ENCODE results near the gene DLK2. TPM values are rescaled to one million over a fixed set of nuclear protein-coding genes. Genes with fewer than 3 reads are reported as not detected.

DLK2 gene
- total RNA-seq, 4 donors from 2014 or later: 0.20 TPM; not detected in 3

DNA sequence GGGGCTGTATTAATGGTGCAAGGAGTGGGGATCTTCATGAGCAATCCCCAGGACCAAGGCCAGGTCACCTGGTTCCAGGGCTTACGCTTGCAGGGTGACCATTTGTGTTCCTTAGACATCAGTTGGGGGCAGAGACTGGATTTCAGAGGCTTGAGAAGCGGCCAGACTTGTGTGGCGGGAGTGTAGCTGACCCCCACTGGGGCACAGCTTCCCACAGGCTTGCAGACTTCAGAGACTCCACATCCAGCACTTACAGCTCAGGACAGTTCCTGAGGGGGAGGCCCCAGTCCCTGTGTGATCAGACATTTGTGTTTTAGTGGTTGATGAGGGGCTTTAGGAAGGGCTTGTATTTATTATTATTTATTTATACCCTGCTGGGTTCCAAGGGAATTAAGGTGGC lies 37.3 kb upstream of the DLK2 start:
- Histone ChIP-seq H3K27ac (no peak overlapping the region), H3K27me3 (no peaks in the 10 kb centered on the region), H3K9me3 (no peaks in the 10 kb centered on the region), H3K4me3 (peak overlapping the region; percentile 24 to 45 (median 35)), H3K36me3 (peaks cover 0 to under 1% of the 10 kb centered on the region in 2 donors), H3K4me1 (peaks cover 12 to 25% of the 10 kb centered on the region in 2 donors)
- in situ Hi-C loops (cut with MboI; ENCODE audit: low sequenced_read_pairs in 4 of 4): no loop called here
- intact Hi-C loops (cut with DNase I; ENCODE audit: low total_unique reads): loop anchor here (1.0 kb wide), 1 partner anchor 15 kb away; the partner anchor contains the start of gene TJAP1
- TF ChIP-seq POLR2A (IDR thresholded peaks at IDR 0.05): no peak
- ATAC-seq (peak; percentile 68 to 83), DNase-seq (peak in 1 of 2 donors; percentile 35)

DNA sequence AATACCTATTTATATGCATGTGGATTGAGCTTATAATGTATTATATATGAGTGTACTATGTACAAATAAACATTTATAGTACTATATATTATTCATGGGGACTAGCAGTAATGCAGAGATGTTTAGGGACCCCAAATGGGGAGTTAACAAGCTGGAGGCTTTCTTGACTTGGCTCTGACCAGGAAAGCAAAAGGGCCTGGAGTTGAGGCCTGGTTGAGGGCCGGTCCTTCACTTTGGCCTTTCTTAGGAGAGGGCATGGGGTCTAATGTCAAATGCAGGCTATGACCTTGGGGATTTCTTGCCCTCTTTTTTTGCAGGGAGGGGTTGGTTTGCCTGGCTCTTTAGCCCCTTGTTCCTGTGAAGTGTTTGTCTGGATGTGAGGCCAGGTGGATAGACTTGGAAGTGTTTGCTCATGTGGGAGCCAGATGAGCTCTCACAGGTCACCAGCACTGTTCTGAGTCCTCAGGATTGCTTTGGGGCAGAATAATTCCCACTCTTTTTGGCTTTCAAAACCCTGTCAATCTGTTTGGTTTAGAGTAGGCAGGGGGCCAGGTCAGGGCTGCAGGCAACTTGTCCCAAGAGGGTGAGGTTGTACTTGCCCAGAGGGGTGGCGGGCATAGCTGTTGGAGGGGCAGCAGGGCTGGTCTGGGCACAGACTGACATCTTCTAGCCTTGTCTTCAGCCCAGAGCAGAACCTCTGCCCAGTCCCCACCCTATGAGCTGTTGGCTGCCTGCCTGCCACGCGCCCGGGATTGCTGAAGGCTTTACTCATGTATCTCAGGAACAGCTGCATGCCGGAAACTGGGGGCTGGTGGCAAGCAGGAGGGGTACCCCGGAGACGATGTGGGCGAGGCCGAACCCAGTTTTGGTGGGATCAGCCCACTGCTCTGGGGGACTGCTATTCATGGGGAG lies 36.7 kb upstream of the DLK2 start:
- Histone ChIP-seq H3K27ac (no peak overlapping the region), H3K9me3 (no peaks in the 10 kb centered on the region), H3K4me1 (peaks cover 12 to 18% of the 10 kb centered on the region in 2 donors), H3K36me3 (no peaks in the 10 kb centered on the region), H3K4me3 (peak overlapping the region; percentile 24 to 45 (median 35)), H3K27me3 (no peaks in the 10 kb centered on the region)
- intact Hi-C loops (cut with DNase I; ENCODE audit: low total_unique reads) (loop anchor here (1.0 kb wide), 1 partner anchor 15 kb away; the partner anchor contains the start of gene TJAP1), in situ Hi-C loops (cut with MboI; ENCODE audit: low sequenced_read_pairs in 4 of 4) (no loop called here)
- DNase-seq (peak; percentile 90 to 95), ATAC-seq (peak; percentile 90 to 91)
- no peak for TF ChIP-seq POLR2A (IDR thresholded peaks at IDR 0.05)
- TF ChIP-seq, protein P1, sequence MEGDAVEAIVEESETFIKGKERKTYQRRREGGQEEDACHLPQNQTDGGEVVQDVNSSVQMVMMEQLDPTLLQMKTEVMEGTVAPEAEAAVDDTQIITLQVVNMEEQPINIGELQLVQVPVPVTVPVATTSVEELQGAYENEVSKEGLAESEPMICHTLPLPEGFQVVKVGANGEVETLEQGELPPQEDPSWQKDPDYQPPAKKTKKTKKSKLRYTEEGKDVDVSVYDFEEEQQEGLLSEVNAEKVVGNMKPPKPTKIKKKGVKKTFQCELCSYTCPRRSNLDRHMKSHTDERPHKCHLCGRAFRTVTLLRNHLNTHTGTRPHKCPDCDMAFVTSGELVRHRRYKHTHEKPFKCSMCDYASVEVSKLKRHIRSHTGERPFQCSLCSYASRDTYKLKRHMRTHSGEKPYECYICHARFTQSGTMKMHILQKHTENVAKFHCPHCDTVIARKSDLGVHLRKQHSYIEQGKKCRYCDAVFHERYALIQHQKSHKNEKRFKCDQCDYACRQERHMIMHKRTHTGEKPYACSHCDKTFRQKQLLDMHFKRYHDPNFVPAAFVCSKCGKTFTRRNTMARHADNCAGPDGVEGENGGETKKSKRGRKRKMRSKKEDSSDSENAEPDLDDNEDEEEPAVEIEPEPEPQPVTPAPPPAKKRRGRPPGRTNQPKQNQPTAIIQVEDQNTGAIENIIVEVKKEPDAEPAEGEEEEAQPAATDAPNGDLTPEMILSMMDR (IDR thresholded peaks at IDR 0.05 in 4 of 5, conservative IDR thresholded peaks at IDR 0.05 in 1 of 5): no peak

DNA sequence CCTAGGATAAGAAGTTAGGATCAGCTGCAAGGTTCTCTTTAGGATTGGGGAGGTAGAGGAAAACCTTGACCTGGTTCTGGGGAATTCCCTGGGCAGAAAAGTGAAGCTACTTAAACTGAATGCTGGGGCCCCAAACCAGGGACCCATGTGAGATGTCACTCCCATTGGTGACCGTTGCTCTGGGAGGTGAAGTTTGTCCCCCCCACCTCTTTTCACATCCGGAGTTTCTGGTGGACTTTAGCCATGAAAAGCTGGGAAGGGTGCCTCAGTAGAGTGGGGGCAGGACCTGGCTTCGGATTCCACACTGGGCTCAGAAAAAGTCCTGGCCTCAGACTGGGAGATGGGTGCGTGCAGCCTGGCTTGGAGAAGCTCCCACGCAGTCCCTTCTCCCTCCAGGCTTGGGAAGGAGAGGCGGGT lies 35.2 kb upstream of the DLK2 start:
- TF ChIP-seq POLR2A (IDR thresholded peaks at IDR 0.05): no peak
- TF ChIP-seq, protein P1 (IDR thresholded peaks at IDR 0.05 in 4 of 5, conservative IDR thresholded peaks at IDR 0.05 in 1 of 5): no peak
- peaks cover under 1 to 5% of the 10 kb centered on the region in 2 donors for H3K4me1 ChIP-seq
- no peak for ATAC-seq
- H3K27ac ChIP-seq: no peak overlapping the region
- no peaks in the 10 kb centered on the region for H3K9me3 ChIP-seq
- in situ Hi-C loops (cut with MboI; ENCODE audit: low sequenced_read_pairs in 4 of 4): no loop called here
- no peak overlapping the region for H3K4me3 ChIP-seq
- DNase-seq: no peak
- no peaks in the 10 kb centered on the region for H3K36me3 ChIP-seq
- intact Hi-C loops (cut with DNase I; ENCODE audit: low total_unique reads): no loop called here
- H3K27me3 ChIP-seq: no peaks in the 10 kb centered on the region

DNA sequence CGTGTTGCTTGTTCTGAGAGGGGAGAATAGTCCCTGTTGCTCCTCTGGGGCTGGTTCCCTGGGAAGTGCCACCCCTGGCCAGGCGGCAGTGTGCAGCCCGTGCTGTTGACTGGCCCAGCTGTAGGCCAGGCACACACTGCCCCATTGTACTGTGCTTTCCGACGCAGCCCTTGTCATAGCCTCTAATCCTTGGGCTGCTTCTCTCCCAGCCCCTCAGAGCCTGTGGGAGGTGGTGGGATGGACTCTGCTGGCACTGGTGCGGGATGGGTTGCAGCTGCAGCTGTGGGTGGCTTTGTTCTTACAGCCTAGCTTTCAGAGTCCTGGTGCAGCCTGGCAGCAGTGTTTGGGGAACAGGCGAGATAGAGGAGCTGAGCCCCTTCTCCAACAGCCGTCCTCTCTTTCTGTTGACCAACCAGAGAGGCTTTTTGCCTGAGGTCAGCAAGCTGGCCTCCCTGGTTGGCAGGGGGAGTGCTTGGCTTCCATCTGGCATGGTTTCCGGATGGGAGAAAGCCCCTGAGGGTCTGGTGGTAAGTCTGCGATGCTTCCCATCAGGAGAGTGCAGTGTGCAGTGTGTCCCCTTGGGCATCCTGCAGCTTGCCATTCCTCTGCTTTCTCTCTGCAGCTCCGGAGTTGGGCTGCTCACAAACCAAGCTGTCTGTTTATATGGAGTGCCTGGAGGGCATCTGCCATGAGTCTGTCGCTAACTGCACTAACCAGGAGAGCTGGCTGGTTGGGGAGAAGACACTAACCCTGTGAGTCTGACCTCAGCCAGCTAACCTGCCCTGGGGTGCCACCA lies 34.1 kb upstream of the DLK2 start:
- Histone ChIP-seq H3K4me3 (no peak overlapping the region), H3K4me1 (no peaks in the 10 kb centered on the region), H3K27me3 (no peaks in the 10 kb centered on the region), H3K27ac (peak overlapping the region in 3 of 4 donors; percentile 62 to 81 (median 73)), H3K36me3 (no peaks in the 10 kb centered on the region), H3K9me3 (no peaks in the 10 kb centered on the region)
- in situ Hi-C loops (cut with MboI; ENCODE audit: low sequenced_read_pairs in 4 of 4) (no loop called here), intact Hi-C loops (cut with DNase I; ENCODE audit: low total_unique reads) (no loop called here)
- ATAC-seq (no peak), DNase-seq (no peak)
- TF ChIP-seq, protein P1 (IDR thresholded peaks at IDR 0.05 in 4 of 5, conservative IDR thresholded peaks at IDR 0.05 in 1 of 5): no peak
- no peak for TF ChIP-seq POLR2A (IDR thresholded peaks at IDR 0.05)
